HG03442 (cell line): ENCODE data around the gene SLC37A1.

Source experiments
- ATAC-seq: cut with Tn5 transposase; IDR thresholded peaks from one replicate; pipeline ENCODE4 v1.9.1; 2021; ENCODE audit warnings: mild to moderate bottlenecking, moderate library complexity; ENCODE audit not compliant: unreplicated experiment

The SLC37A1 gene

GRCh38 chr21:42478504-42478903, 35.1 kb upstream of the SLC37A1 start:
- ATAC-seq: no peak

- no peak for ATAC-seq
Measured at GRCh38 chr21:42479582-42479981, 34.1 kb upstream of the SLC37A1 start.

GRCh38 chr21:42480736-42481135, 32.9 kb upstream of the SLC37A1 start:
- ATAC-seq: no peak

- no peak for ATAC-seq
Measured at GRCh38 chr21:42481169-42481568, 32.5 kb upstream of the SLC37A1 start.

- no peak for ATAC-seq
Measured at GRCh38 chr21:42484966-42485365, 28.7 kb upstream of the SLC37A1 start.

- ATAC-seq: no peak
Measured at GRCh38 chr21:42486072-42486471, 27.6 kb upstream of the SLC37A1 start.

- no peak for ATAC-seq
Measured at GRCh38 chr21:42486531-42486930, 27.1 kb upstream of the SLC37A1 start.

- ATAC-seq: no peak
Measured at GRCh38 chr21:42489006-42489563, 24.6 kb upstream of the SLC37A1 start.

- no peak for ATAC-seq
Measured at GRCh38 chr21:42489991-42490390, 23.7 kb upstream of the SLC37A1 start.

- ATAC-seq: no peak
Measured at GRCh38 chr21:42490720-42491119, 22.9 kb upstream of the SLC37A1 start.

- ATAC-seq: no peak
Measured at GRCh38 chr21:42491328-42491727, 22.3 kb upstream of the SLC37A1 start.

GRCh38 chr21:42492201-42492600, 21.5 kb upstream of the SLC37A1 start:
- no peak for ATAC-seq

- no peak for ATAC-seq
Measured at GRCh38 chr21:42493109-42494060, 20.3 kb upstream of the SLC37A1 start.

GRCh38 chr21:42495027-42495426, 18.6 kb upstream of the SLC37A1 start:
- ATAC-seq: no peak

- no peak for ATAC-seq
Measured at GRCh38 chr21:42495765-42496119, 17.9 kb upstream of the SLC37A1 start.

GRCh38 chr21:42496120-42496838, 17.4 kb upstream of the SLC37A1 start, which contains the start of gene RSPH1:
Gene RSPH1 (minus strand): TSS chr21:42496224. CDS start chr21:42496186, 38 bp downstream.
- peak; percentile 96 for ATAC-seq

- ATAC-seq: peak; percentile 3
Measured at GRCh38 chr21:42496839-42497202, 16.8 kb upstream of the SLC37A1 start.

GRCh38 chr21:42498012-42498411, 15.6 kb upstream of the SLC37A1 start:
- ATAC-seq: no peak

GRCh38 chr21:42499444-42500112, 14.1 kb upstream of the SLC37A1 start:
- ATAC-seq: no peak

GRCh38 chr21:42500225-42500624, 13.4 kb upstream of the SLC37A1 start:
- ATAC-seq: no peak

- no peak for ATAC-seq
Measured at GRCh38 chr21:42500736-42501135, 12.9 kb upstream of the SLC37A1 start.
